SKM-1 treated with dmso at 0.1 percent for 144 hours (cell line): ENCODE results near the gene PEX11G.
"Not testable (repeated sequence)": the region's sequence is repeated elsewhere in the genome, so short reads cannot be mapped to it uniquely, and the experiment has no call there.

Experiments used
- DNase-seq: peaks from one replicate; lab custom pipeline; 2025; ENCODE audit not compliant: unreplicated experiment; lab: John Stamatoyannopoulos, UW

PEX11G gene

GRCh38 chr19:7441468-7442146 lies 47.2 kb downstream of the PEX11G start:
- no peak for DNase-seq

DNA sequence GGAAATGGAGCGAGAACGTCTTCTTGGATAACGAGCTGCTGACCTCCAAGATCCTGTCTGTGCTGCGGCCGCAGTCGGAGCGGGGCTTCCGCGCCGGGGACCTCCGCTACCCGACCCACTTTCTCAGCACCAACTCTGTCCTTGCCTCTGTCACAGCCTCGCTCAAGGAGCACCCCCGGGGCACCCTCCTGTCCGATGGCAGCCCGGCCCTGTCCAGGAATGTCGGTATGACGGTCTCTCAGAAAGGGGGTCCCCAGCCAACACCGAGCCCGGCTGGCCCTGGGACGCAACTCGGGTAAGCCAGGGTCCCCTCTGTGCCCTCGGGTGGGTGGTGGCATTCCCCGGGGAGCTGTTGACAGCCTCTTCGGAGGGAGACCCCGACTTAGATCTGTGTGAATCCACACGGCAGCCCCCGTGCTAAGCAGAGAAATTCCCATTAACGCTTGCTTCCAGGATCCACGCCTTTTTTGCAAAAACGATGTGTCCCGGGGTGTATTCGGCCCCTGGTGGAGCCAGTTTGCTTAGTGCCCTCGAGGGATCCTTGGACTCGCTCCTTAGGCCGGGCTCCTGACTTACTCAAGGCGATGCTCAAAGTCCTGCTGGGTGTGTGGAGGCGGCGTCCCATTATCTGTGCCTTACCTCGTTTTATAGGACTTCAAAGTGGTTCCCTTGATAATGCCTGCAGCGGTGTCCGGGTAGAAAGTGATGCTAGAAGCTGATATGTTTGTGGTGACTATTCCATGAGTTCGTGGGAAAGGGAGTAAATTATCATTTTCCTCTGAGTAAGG lies 48.5 kb downstream of the PEX11G start:
- no peak for DNase-seq

DNA sequence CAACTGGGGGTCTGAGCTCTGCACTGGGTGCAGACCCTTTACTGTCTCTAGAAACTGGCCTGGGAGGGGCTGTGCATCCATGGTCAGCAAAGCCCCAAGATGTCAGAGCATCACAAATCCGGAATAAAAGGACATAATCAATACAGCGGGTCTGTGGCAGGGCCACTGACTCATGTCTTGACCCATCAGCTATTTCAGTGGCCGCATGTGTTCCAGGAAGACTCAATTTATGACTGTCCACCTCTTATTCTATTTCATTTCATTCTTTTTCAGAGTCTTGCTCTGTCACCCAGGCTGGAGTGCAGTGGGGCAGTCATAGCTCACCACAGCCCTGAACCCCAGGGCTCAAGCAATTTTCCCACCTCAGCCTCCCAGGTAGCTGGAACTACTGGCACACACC lies 53.2 kb downstream of the PEX11G start:
- DNase-seq, result no peak

DNA sequence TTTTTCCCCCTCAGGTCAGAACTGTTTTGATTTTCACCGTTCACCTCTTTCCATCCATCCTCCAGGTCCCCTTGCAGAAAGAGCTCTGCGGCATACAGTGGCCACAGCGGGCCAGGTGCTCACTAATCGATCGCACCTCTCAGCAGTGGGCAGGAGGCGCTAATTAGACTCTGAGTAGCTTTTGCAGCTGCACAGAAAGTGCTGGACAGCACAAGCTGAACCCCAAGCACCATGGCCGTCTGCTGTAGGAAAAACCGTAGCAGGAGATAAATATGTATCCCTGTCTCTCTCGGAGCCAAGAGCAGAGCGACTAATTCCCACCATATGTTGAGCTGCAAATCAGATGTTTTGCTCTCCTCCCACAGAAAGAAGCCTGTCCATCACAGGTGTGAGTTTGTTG lies 54.4 kb downstream of the PEX11G start:
- DNase-seq, result no peak

DNA sequence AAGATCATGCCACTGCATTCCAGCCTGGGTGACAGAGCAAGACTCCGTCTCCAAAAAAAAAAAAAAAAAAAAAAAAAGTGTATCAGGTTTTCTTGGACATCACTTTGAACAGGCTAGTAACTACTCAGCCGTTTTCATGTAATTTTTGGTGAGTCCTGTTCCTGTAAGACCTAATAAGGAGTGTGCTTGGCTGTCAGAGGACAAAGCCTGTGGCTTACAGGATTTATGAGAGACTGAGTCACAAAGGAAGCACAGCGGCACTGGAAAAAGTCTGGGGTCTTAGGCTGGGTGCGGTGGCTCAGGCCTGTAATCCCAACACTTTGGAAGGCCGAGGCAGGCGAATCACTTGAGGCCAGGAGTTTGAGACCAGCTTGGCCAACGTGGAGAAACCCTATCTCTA lies 55.4 kb downstream of the PEX11G start:
- DNase-seq, result not testable (repeated sequence)

DNA sequence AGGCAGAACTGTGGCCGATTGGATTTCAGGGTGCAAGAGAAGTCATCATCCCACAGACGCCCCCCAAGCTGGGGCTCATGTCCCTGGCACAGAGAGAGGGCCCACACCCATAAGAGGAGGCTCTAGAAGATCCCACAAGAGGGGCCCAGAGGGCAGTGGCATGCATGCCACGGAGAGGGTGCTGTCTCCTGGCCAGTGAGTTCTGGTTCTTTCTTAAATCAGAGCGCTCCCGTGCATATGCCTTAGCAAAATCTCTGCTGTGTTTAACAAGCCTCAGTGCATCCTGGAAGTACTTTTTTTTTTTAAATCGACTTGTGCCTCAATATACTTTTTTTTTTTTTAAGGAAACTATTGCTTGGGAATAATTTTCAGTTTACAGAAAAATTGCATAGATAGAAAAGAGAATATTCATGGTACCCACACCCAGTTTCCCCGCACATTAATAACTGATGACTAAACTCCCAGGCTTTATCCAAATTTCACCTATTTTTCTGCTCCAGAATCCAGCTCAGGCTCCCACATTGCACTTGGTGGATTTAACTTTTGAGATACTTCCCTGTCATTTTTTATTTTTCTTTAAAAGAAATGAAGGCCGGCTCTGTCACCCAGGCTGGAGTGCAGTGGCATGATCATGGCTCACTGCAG lies 59.1 kb downstream of the PEX11G start:
- DNase-seq, result no peak

DNA sequence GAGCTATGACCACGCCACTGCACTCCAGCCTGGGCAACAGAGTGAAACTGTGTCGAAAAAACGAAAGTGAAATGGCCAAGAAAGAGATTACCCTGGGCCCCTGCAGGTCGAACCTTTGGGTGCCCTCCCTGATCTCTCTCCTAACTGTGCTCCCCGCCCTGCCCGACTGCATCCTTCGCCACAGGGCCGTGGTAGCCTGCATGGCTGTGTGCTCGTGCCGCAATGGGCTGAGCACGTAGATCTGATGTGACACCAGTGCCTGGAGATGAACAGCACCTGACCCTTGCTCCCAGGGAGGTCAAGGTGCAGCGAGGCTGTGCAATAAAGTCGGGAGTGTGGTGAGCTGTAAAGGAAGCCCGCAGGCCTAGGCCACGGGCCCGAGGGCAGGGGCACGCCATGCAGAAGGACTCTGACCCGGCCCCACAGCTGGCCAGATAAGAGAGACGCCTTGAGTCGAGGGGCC lies 60.2 kb downstream of the PEX11G start:
- DNase-seq, result no peak

DNA sequence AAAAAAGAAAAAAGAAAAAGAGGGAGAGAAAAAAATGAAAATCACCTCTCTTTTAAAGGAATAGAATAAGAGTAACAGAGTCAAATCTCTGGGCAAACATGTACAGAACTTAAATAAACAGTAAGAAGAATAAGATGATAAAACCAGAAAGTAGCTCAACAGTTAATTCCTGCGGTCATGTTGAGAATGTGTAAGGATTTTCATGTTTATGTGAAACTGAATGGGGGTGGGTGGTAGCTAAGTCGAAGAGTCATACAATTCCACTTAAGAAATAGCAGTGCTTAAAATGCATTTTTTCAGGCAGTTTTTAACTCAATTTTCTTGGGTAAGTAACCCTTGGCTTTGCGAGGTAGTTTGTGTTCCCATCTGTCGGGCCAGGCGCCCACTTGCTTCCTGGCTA lies 60.9 kb downstream of the PEX11G start:
- no peak for DNase-seq

- no peak for DNase-seq
Observed at GRCh38 chr19:7426986-7427385, 61.8 kb downstream of the PEX11G start.
